Stimulated activated CD4-positive, alpha-beta T cell treated with anti-CD3 and anti-CD28 coated beads, Interleukin-1b, Interleukin-23, amount 100 ng/mL, for 24 hours (primary cell): ENCODE measurements around the gene CTPS1.

ENCODE experiments used
- DNase-seq, 4 experiments: peaks; one replicate each; pipeline ENCODE4 v3.0.0-alpha.2; 2020; ENCODE audit warnings: low read depth in 4 of 4, low spot score in 1 of 4

CTPS1 gene

GRCh38 chr1:40979241-40980067, at the start of gene CTPS1:
Gene CTPS1 (plus strand): TSS chr1:40979696. CDS start chr1:40983291, 3,595 bp downstream.
- DNase-seq: peak; percentile 88 to 94 (median 92)

- no peak for DNase-seq
These were observed 49.1 kb upstream of the CTPS1 start for GRCh38 chr1:40930174-40930964.

- no peak for DNase-seq
These were observed 47.9 kb upstream of the CTPS1 start for GRCh38 chr1:40931601-40932000.

- no peak for DNase-seq
These were observed 47.5 kb upstream of the CTPS1 start for GRCh38 chr1:40932006-40932405.

- no peak for DNase-seq
These were observed 42.6 kb upstream of the CTPS1 start for GRCh38 chr1:40936931-40937339.

- DNase-seq: no peak
These were observed 41.1 kb upstream of the CTPS1 start for GRCh38 chr1:40938393-40938792.

- DNase-seq: no peak
These were observed 40.0 kb upstream of the CTPS1 start for GRCh38 chr1:40939320-40940059.

GRCh38 chr1:40944326-40944725, 35.2 kb upstream of the CTPS1 start:
- no peak for DNase-seq

GRCh38 chr1:40944841-40945430, 34.6 kb upstream of the CTPS1 start:
- no peak for DNase-seq

GRCh38 chr1:40945491-40945973, 34.0 kb upstream of the CTPS1 start:
- DNase-seq: no peak

- peak; percentile 5 to 46 (median 28) for DNase-seq
These were observed 30.6 kb upstream of the CTPS1 start for GRCh38 chr1:40948741-40949443.

GRCh38 chr1:40949563-40949962, 29.9 kb upstream of the CTPS1 start:
- DNase-seq: no peak

GRCh38 chr1:40951943-40952743, 27.4 kb upstream of the CTPS1 start:
- DNase-seq: peak; percentile 30 to 45 (median 36)

GRCh38 chr1:40952744-40953315, 26.7 kb upstream of the CTPS1 start:
- DNase-seq: no peak

GRCh38 chr1:40954626-40955025, 24.9 kb upstream of the CTPS1 start:
- DNase-seq: no peak

- DNase-seq: no peak
These were observed 24.2 kb upstream of the CTPS1 start for GRCh38 chr1:40955266-40955665.

GRCh38 chr1:40956407-40956806, 23.1 kb upstream of the CTPS1 start:
- no peak for DNase-seq

- no peak for DNase-seq
These were observed 21.3 kb upstream of the CTPS1 start for GRCh38 chr1:40958210-40958609.

GRCh38 chr1:40965531-40965930, 14.0 kb upstream of the CTPS1 start:
- no peak for DNase-seq
